IMR-90 (cell line): ENCODE results near the gene PRKAB1. TPM values are rescaled to one million over a fixed set of nuclear protein-coding genes. Genes with fewer than 3 reads are reported as not detected.
"Not testable (repeated sequence)": the region's sequence is repeated elsewhere in the genome, so short reads cannot be mapped to it uniquely, and the experiment has no call there.

ENCODE experiments used
- ATAC-seq: fragments of 200-7000 bp; cut with Tn5 transposase; 2 replicates; pipeline ENCODE4 v1.9.1; 2020; ENCODE audit warnings: low read depth, mild to moderate bottlenecking, moderate library complexity
- BruUV-seq: library from RNA; stranded (reverse); fragments of 400-500 nt; replicated peaks from 2 replicates; lab custom pipeline; 2021; lab: Mats Ljungman, UMichigan
- CTCF ChIA-PET: fragments of 300-600 bp; formaldehyde crosslinking; extraction: SDS; loops from one replicate; lab custom pipeline; 2021; ENCODE audit warnings: antibody characterized with exemption; lab: Yijun Ruan, JAX
- POLR2A ChIA-PET: fragments of 300-600 bp; sonication (Branson Sonifier 250); formaldehyde crosslinking; loops from one replicate; lab custom pipeline; 2022; ENCODE audit warnings: antibody characterized with exemption; ENCODE audit not compliant: unreplicated experiment; lab: Charles Lee
- DNase-seq: peaks from one replicate; pipeline ENCODE4 v3.0.0; 2013
- H2AFZ ChIP-seq: replicated peaks from 2 replicates; pipeline ENCODE3; 2013; ENCODE audit warnings: low read length, mild to moderate bottlenecking; ENCODE audit not compliant: poor library complexity
- H2AK5ac ChIP-seq: 2 replicates; pipeline ENCODE4 v1.6.1; 2013; ENCODE audit warnings: low read depth, low read length, inconsistent platforms
- H2AK9ac ChIP-seq: replicated peaks from 2 replicates; pipeline ENCODE3; 2013; ENCODE audit warnings: mild to moderate bottlenecking, low read depth, low read length, moderate library complexity; ENCODE audit not compliant: poor library complexity
- H2BK120ac ChIP-seq: 2 replicates; pipeline ENCODE4 v1.6.1; 2013; ENCODE audit warnings: low read depth, low read length, inconsistent platforms
- H2BK15ac ChIP-seq: 3 replicates; pipeline ENCODE4 v1.6.1; 2013; ENCODE audit warnings: low read depth, low read length, inconsistent platforms
- H2BK20ac ChIP-seq: 2 replicates; pipeline ENCODE4 v1.6.1; 2013; ENCODE audit warnings: low read depth, mild to moderate bottlenecking, inconsistent platforms, low read length, moderate library complexity
- H2BK5ac ChIP-seq: 2 replicates; pipeline ENCODE4 v1.6.1; 2013; ENCODE audit warnings: mild to moderate bottlenecking, low read depth, low read length, inconsistent platforms; ENCODE audit not compliant: poor library complexity, severe bottlenecking
- H3K14ac ChIP-seq: replicated peaks from 2 replicates; pipeline ENCODE4 v1.6.1; 2013; ENCODE audit warnings: low read depth, low read length, inconsistent platforms
- H3K18ac ChIP-seq: 2 replicates; pipeline ENCODE4 v1.6.1; 2013; ENCODE audit warnings: low read depth, low read length, control low read depth
- H3K23ac ChIP-seq: 2 replicates; pipeline ENCODE4 v1.6.1; 2013; ENCODE audit warnings: low read depth, low read length, inconsistent platforms
- H3K27ac ChIP-seq: 2 replicates; pipeline ENCODE4 v1.5.1; 2013; ENCODE audit warnings: mild to moderate bottlenecking, control low read depth, low read length; ENCODE audit not compliant: insufficient read depth
- H3K27me3 ChIP-seq: 2 replicates; pipeline ENCODE4 v1.6.1; 2013; ENCODE audit warnings: low read length; ENCODE audit not compliant: control insufficient read depth, insufficient read depth
- H3K36me3 ChIP-seq: 2 replicates; pipeline ENCODE4 v1.6.1; 2013; ENCODE audit warnings: low read length, mixed read lengths; ENCODE audit not compliant: control insufficient read depth, insufficient read depth
- H3K4ac ChIP-seq: 2 replicates; pipeline ENCODE4 v1.6.1; 2013; ENCODE audit warnings: low read depth, low read length, inconsistent platforms
- H3K4me1 ChIP-seq: 2 replicates; pipeline ENCODE4 v1.6.1; 2013; ENCODE audit warnings: low read length, mixed read lengths; ENCODE audit not compliant: control insufficient read depth, insufficient read depth
- H3K4me2 ChIP-seq: 2 replicates; pipeline ENCODE4 v1.6.1; 2013; ENCODE audit warnings: low read depth, mild to moderate bottlenecking, control low read depth, low read length, moderate library complexity
- H3K4me3 ChIP-seq: 2 replicates; pipeline ENCODE4 v1.5.1; 2013; ENCODE audit warnings: low read depth, mild to moderate bottlenecking, control low read depth, low read length, moderate library complexity; ENCODE audit not compliant: insufficient read depth
- H3K56ac ChIP-seq: 2 replicates; pipeline ENCODE4 v1.6.1; 2013; ENCODE audit warnings: low read length, inconsistent platforms; ENCODE audit not compliant: insufficient read depth; ENCODE audit errors: extremely low read depth
- H3K79me1 ChIP-seq, 2 experiments: 2 replicates each; pipeline ENCODE4 v1.6.1; 2013; ENCODE audit warnings: low read length in 2 of 2, inconsistent platforms in 1 of 2, low read depth in 1 of 2
- H3K9ac ChIP-seq: 2 replicates; pipeline ENCODE4 v1.6.1; 2013; ENCODE audit warnings: low read depth, low read length, control low read depth
- H3K9me1 ChIP-seq: 2 replicates; pipeline ENCODE4 v1.6.1; 2013; ENCODE audit warnings: low read length, inconsistent platforms; ENCODE audit not compliant: insufficient read depth
- H3K9me3 ChIP-seq: 2 replicates; pipeline ENCODE4 v1.6.1; 2013; ENCODE audit warnings: low read length; ENCODE audit not compliant: control insufficient read depth, insufficient read depth
- H4K20me1 ChIP-seq: 2 replicates; pipeline ENCODE4 v1.6.1; 2013; ENCODE audit warnings: low read length, inconsistent platforms; ENCODE audit not compliant: insufficient read depth
- H4K5ac ChIP-seq: 2 replicates; pipeline ENCODE4 v1.6.1; 2013; ENCODE audit warnings: mild to moderate bottlenecking, low read depth, low read length, control low read depth
- H4K8ac ChIP-seq, 2 experiments: 2 replicates each; pipeline ENCODE4 v1.6.1; 2013; ENCODE audit warnings: low read depth in 2 of 2, low read length in 2 of 2, control low read depth in 1 of 2, inconsistent platforms in 1 of 2
- H4K91ac ChIP-seq: 2 replicates; pipeline ENCODE4 v1.6.1; 2013; ENCODE audit warnings: low read depth, low read length, inconsistent platforms; ENCODE audit not compliant: insufficient read depth
- WGBS, 2 experiments: methylation state at CpG; one replicate each; pipeline versions ENCODE4 v1.1.5 to v1.1.7; 2013; ENCODE audit warnings: missing lambda C conversion rate in 2 of 2; ENCODE audit not compliant: insufficient read length in 1 of 2; ENCODE audit errors: extremely low coverage in 2 of 2; 5-methylcytosine and 5-hydroxymethylcytosine counted together
- dilution Hi-C: fragments of 300-500 bp; cut with HindIII; formaldehyde crosslinking; loops from one replicate; pipeline ENCODE4 v1.14.3; 2018; ENCODE audit warnings: low sequenced_read_pairs; ENCODE audit not compliant: unreplicated experiment
- in situ Hi-C: fragments of 300-500 bp; cut with MboI; formaldehyde crosslinking; loops from 3 replicates; pipeline ENCODE4 v1.14.3; 2019; ENCODE audit warnings: low sequenced_read_pairs, inconsistent platforms, mixed read lengths
- intact Hi-C: fragments of 100-400 bp; cut with micrococcal nuclease; formaldehyde crosslinking; loops from 2 replicates; pipeline ENCODE4 v1.10.0; 2022
- polyA plus RNA-seq, 3 experiments: library from polyadenylated mRNA; depleted of rRNA; stranded (reverse); fragments of >200 nt; gene quantifications; 2 replicates each; pipeline ENCODE4 v1.2.3, GENCODE V29; 2012; ENCODE audit warnings: low replicate concordance in 1 of 3
- total RNA-seq: library from RNA; depleted of rRNA; stranded (reverse); fragments of >200 nt; gene quantifications from 2 replicates; pipeline ENCODE4 v1.2.3, GENCODE V29; 2012

The PRKAB1 gene
- total and polyA plus RNA-seq, 2 of the 4 experiments (the other 2 are of a cell fraction), result 9.7 to 19.3 TPM

- H2BK120ac ChIP-seq, H4K20me1 ChIP-seq, DNase-seq, H3K23ac ChIP-seq, H3K14ac ChIP-seq, BruUV-seq, H4K91ac ChIP-seq, in situ Hi-C loops, H2AK5ac ChIP-seq, H3K9ac ChIP-seq, ATAC-seq, H3K4me3 ChIP-seq, H3K9me1 ChIP-seq, H4K5ac ChIP-seq, H3K4me1 ChIP-seq, H3K27me3 ChIP-seq, intact Hi-C loops, dilution Hi-C loops, H3K56ac ChIP-seq, H3K18ac ChIP-seq, H3K79me1 ChIP-seq, H2BK15ac ChIP-seq, H2BK5ac ChIP-seq, H3K36me3 ChIP-seq, H3K4me2 ChIP-seq, H2BK20ac ChIP-seq, H3K27ac ChIP-seq, H2AK9ac ChIP-seq, POLR2A ChIA-PET, H3K9me3 ChIP-seq, H3K4ac ChIP-seq, H4K8ac ChIP-seq, H2AFZ ChIP-seq: not testable (repeated sequence)
- CTCF ChIA-PET, result interaction anchor here (1.4 kb wide), 1 partner anchor 10 kb away, joined by 7 read pairs; the partner anchor contains the start of gene PRKAB1
- WGBS, 2 experiments, result 60% methylated on average over 1 of the region's 6 CpGs; no CpG with 5 or more reads in 1 of the 2 experiments
Observed at GRCh38 chr12:119658166-119658565, 9.8 kb upstream of the PRKAB1 start.
